B cell (primary cell): Measurements from ENCODE around the gene OTOGL. TPM values are rescaled to one million over a fixed set of nuclear protein-coding genes. Genes with fewer than 3 reads are reported as not detected.

Experiments
- ATAC-seq: fragments of 200-7000 bp; cut with Tn5 transposase; one replicate; pipeline ENCODE4 v1.10.0; 2021; ENCODE audit warnings: low read depth, mild to moderate bottlenecking, moderate number of reproducible peaks, moderate library complexity
- CTCF ChIA-PET: fragments of 350-600 bp; sonication (Branson Sonifier 250); formaldehyde crosslinking; loops from one replicate; lab custom pipeline; 2021; ENCODE audit warnings: antibody characterized with exemption, inconsistent platforms; lab: Charles Lee
- POLR2A ChIA-PET: fragments of 350-600 bp; sonication (Branson Sonifier 250); formaldehyde crosslinking; loops from one replicate; lab custom pipeline; 2021; ENCODE audit warnings: antibody characterized with exemption; lab: Charles Lee
- DNase-seq: peaks from one replicate; pipeline ENCODE4 v3.0.0; 2013
- H2AFZ ChIP-seq: 2 replicates; pipeline ENCODE4 v1.6.1; 2012; ENCODE audit warnings: mild to moderate bottlenecking, low read depth, low read length; ENCODE audit not compliant: insufficient read depth, poor library complexity, severe bottlenecking
- H3K27ac ChIP-seq, 2 donors: 1 replicate in 1 of 2; 2 replicates in 1 of 2; pipeline ENCODE4 v1.5.1; 2012 to 2013; ENCODE audit warnings: low read length in 2 of 2, mild to moderate bottlenecking in 2 of 2, moderate library complexity in 1 of 2
- H3K27me3 ChIP-seq, 4 experiments: fragments of 200-600 bp in 1 of 4; sonication (generic) in 1 of 4; replicated peaks in 1 of 4; 1 replicate in 2 of 4; 2 replicates in 2 of 4; pipeline versions ENCODE4 v1.6.1 to v1.7.0; 2013 to 2016; ENCODE audit warnings: low read length in 3 of 4, mild to moderate bottlenecking in 2 of 4, mixed read lengths in 1 of 4, moderate library complexity in 1 of 4; ENCODE audit not compliant: insufficient read depth in 4 of 4, control insufficient read depth in 3 of 4; ENCODE audit errors: control extremely low read depth in 1 of 4
- H3K36me3 ChIP-seq, 2 experiments: replicated peaks in 1 of 2; 1 replicate in 1 of 2; 2 replicates in 1 of 2; pipeline versions ENCODE4 v1.6.1 to v1.7.1; 2013; ENCODE audit warnings: low read length in 1 of 2; ENCODE audit not compliant: insufficient read depth in 2 of 2, control insufficient read depth in 1 of 2; ENCODE audit errors: control extremely low read depth in 1 of 2, extremely low read depth in 1 of 2
- H3K4me1 ChIP-seq, 2 donors: fragments of 200-600 bp in 1 of 2; sonication (generic) in 1 of 2; 1 replicate in 1 of 2; 2 replicates in 1 of 2; pipeline versions ENCODE4 v1.5.1 to v1.6.1; 2013 to 2017; ENCODE audit warnings: low read length in 2 of 2; ENCODE audit not compliant: control insufficient read depth in 2 of 2, insufficient read depth in 2 of 2
- H3K4me2 ChIP-seq: replicated peaks from 2 replicates; pipeline ENCODE3; 2012; ENCODE audit warnings: mild to moderate bottlenecking, low read depth, low read length; ENCODE audit not compliant: poor library complexity, severe bottlenecking
- H3K4me3 ChIP-seq, 5 experiments: fragments of 200-600 bp in 1 of 5; sonication (generic) in 1 of 5; 1 replicate in 3 of 5; 2 replicates in 2 of 5; pipeline versions ENCODE4 v1.5.1 to v1.7.0; 2011 to 2016; ENCODE audit warnings: low read length in 4 of 5, mild to moderate bottlenecking in 4 of 5, low read depth in 2 of 5, control low read depth in 1 of 5, moderate library complexity in 1 of 5; ENCODE audit not compliant: insufficient read depth in 1 of 5; ENCODE audit errors: control extremely low read depth in 1 of 5, extremely low read depth in 1 of 5
- H3K79me2 ChIP-seq: fragments of 200-600 bp; sonication (generic); one replicate; pipeline ENCODE4 v1.6.0; 2016; ENCODE audit warnings: low read length; ENCODE audit not compliant: control insufficient read depth, insufficient read depth
- H3K9ac ChIP-seq: fragments of 200-600 bp; sonication (generic); 2 replicates; pipeline ENCODE4 v1.6.1; 2017; ENCODE audit warnings: mild to moderate bottlenecking, low read length, moderate library complexity
- H3K9me3 ChIP-seq, 3 donors: one replicate each; pipeline versions ENCODE4 v1.6.1 to v1.7.1; 2013; ENCODE audit warnings: low read length in 2 of 3; ENCODE audit not compliant: control insufficient read depth in 2 of 3, insufficient read depth in 1 of 3; ENCODE audit errors: control extremely low read depth in 1 of 3
- H4K20me1 ChIP-seq: 2 replicates; pipeline ENCODE4 v1.6.0; 2012; ENCODE audit warnings: mild to moderate bottlenecking, low read length; ENCODE audit not compliant: insufficient read depth, control insufficient read depth, poor library complexity, severe bottlenecking
- H3K27ac Mint-ChIP-seq: one replicate; pipeline ENCODE4 v1.8.0; 2021; ENCODE audit warnings: mixed read lengths
- H3K27me3 Mint-ChIP-seq: one replicate; pipeline ENCODE4 v1.8.0; 2021; ENCODE audit warnings: mixed read lengths
- H3K4me1 Mint-ChIP-seq: one replicate; pipeline ENCODE4 v1.8.0; 2021; ENCODE audit warnings: mixed read lengths
- H3K4me3 Mint-ChIP-seq: one replicate; pipeline ENCODE4 v1.8.0; 2021; ENCODE audit warnings: mixed read lengths
- H3K9me3 Mint-ChIP-seq: one replicate; pipeline ENCODE4 v1.8.0; 2022; ENCODE audit warnings: mixed read lengths; ENCODE audit not compliant: insufficient read depth
- CTCF ChIP-seq: fragments of 200-600 bp; IDR thresholded peaks from one replicate; pipeline ENCODE4 v1.8.0; 2022; ENCODE audit warnings: antibody characterized with exemption, mild to moderate bottlenecking
- EZH2 ChIP-seq: IDR thresholded peaks from 2 replicates; pipeline ENCODE4 v1.6.1; 2012; ENCODE audit warnings: borderline replicate concordance, low read depth, mild to moderate bottlenecking, moderate library complexity, low read length; ENCODE audit not compliant: insufficient read depth, poor library complexity, severe bottlenecking
- WGBS: methylation state at CpG from one replicate; pipeline ENCODE4 v1.1.5; 2013; ENCODE audit warnings: missing lambda C conversion rate; ENCODE audit not compliant: insufficient coverage; 5-methylcytosine and 5-hydroxymethylcytosine counted together
- intact Hi-C: fragments of 100-400 bp; cut with micrococcal nuclease; formaldehyde crosslinking; loops from one replicate; pipeline ENCODE4 v1.10.0; 2022
- polyA plus RNA-seq: library from polyadenylated mRNA; depleted of rRNA; stranded (reverse); fragments of >200 nt; gene quantifications from 2 replicates; pipeline ENCODE4 v1.2.3, GENCODE V29; 2012
- total RNA-seq, 2 donors: library from RNA; stranded (reverse); fragments of 120-200 nt in 1 of 2; gene quantifications; 1 replicate in 1 of 2; 2 replicates in 1 of 2; pipeline versions ENCODE4 v1.2.3 to v1.2.4, GENCODE V29; 2013 to 2022

OTOGL gene
- total and polyA plus RNA-seq, 2 donors (not counting 1 experiment from before 2014, with no cell fraction given), result not detected

- ATAC-seq (no peak), DNase-seq (no peak)
- intact Hi-C loops, result no loop called here
- Histone ChIP-seq H3K27me3 (peaks cover 0 to 3% (median 0%) of the 10 kb centered on the region in 4 experiments), H3K4me2 (no peak overlapping the region), H3K4me1 (no peaks in the 10 kb centered on the region), H3K27ac (no peak overlapping the region), H3K4me3 (no peak overlapping the region), H3K9me3 (no peaks in the 10 kb centered on the region), H3K9ac (no peak overlapping the region), H2AFZ (no peak overlapping the region), H3K79me2 (no peaks in the 10 kb centered on the region), H4K20me1 (no peaks in the 10 kb centered on the region), H3K36me3 (no peaks in the 10 kb centered on the region)
- Mint-ChIP-seq H3K9me3 (no peaks in the 10 kb centered on the region), H3K4me1 (no peaks in the 10 kb centered on the region), H3K4me3 (no peak overlapping the region), H3K27me3 (peaks cover 5% of the 10 kb centered on the region), H3K27ac (no peak overlapping the region)
- ChIA-PET CTCF (no interaction called here), POLR2A (no interaction called here)
- WGBS, result no CpG with 5 or more reads among the region's 2 CpGs
- no peak for TF ChIP-seq CTCF
- no peak for TF ChIP-seq EZH2
Measured at GRCh38 chr12:80176706-80177105, 77.4 kb downstream of the OTOGL start.

- CTCF ChIA-PET, result no interaction called here
Measured at GRCh38 chr12:80178846-80179245, 79.5 kb downstream of the OTOGL start.

More at GRCh38 chr12:80178846-80179245, 79.5 kb downstream of the OTOGL start:
- intact Hi-C loops, result no loop called here
- Histone ChIP-seq H3K27ac (no peak overlapping the region), H3K4me3 (no peak overlapping the region), H3K4me1 (no peaks in the 10 kb centered on the region), H3K9me3 (no peaks in the 10 kb centered on the region), H3K79me2 (no peaks in the 10 kb centered on the region), H3K36me3 (no peaks in the 10 kb centered on the region), H3K9ac (no peak overlapping the region), H3K27me3 (no peaks in the 10 kb centered on the region), H3K4me2 (no peak overlapping the region), H4K20me1 (no peaks in the 10 kb centered on the region), H2AFZ (no peak overlapping the region)
- WGBS, result 46% methylated on average over 3 of the region's 3 CpGs
- TF ChIP-seq CTCF (no peak), EZH2 (no peak)
- DNase-seq (no peak), ATAC-seq (no peak)
- Mint-ChIP-seq H3K4me1 (no peaks in the 10 kb centered on the region), H3K27me3 (peaks cover 2% of the 10 kb centered on the region), H3K4me3 (no peak overlapping the region), H3K9me3 (no peaks in the 10 kb centered on the region), H3K27ac (no peak overlapping the region)
- POLR2A ChIA-PET, result no interaction called here
